ENCODE measurements around the gene MYO1F. TPM values are rescaled to one million over a fixed set of nuclear protein-coding genes. Genes with fewer than 3 reads are reported as not detected.
"Not testable (repeated sequence)": the region's sequence is repeated elsewhere in the genome, so short reads cannot be mapped to it uniquely, and the experiment has no call there.

MYO1F gene
- polyA plus RNA-seq (2012; ENCODE audit: missing spikeins): 13.2 TPM

DNA sequence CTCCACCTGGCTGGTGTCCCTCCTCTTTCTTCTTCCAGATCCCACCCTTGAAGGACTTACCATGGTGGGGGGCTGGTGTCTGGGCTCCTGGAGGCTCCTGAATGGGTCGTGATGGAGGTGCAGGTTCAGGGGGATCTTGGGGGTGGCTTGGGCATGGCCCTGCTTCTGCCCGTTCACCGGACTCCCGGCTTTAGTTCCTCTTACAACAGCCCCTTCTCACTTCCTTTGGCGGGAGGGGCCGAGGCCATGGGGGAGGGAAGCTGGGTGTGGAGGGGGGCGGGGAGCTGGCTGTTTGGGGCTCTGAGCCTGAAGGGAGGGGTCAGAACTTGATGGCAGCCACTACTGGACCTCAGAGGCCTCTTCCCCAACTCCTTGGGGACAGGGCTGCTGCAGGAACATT lies at the start of gene MYO1F:
TSS of gene MYO1F (minus strand) at position 196 of the 400 bp plus-strand sequence. CDS start at position 63, 133 bp downstream.
- no peak for TF ChIP-seq TAF1 (IDR thresholded peaks at IDR 0.05; ENCODE audit: borderline replicate concordance, low read depth, low read length)
- TF ChIP-seq POLR2AphosphoS5 (IDR thresholded peaks at IDR 0.05; ENCODE audit: low read depth, low read length): no peak
- no peak for TF ChIP-seq POLR2A (IDR thresholded peaks at IDR 0.05; ENCODE audit: low read depth, low read length)
- no peak for FAIRE-seq

DNA sequence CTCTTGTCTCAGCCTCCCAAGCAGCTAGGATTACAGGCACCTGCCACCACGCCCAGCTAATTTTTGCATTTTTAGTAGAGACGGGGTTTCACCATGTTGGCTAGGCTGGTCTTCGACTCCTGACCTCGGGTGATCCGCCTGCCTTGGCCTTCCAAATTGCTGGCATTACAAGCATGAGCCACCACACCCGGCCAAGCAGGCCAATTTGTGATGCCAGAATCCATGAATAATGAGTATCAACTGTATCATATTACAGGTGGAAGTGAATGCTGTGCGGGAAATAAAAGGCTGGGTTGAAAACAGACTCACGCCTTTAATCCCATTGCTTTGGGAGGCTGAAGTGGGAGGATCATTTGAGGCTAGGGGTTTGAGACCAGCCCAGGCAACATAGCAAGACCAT lies 49.6 kb upstream of the MYO1F start:
- FAIRE-seq: no peak
- no peak for DNase-seq (ENCODE audit: insufficient read length)
- TF ChIP-seq POLR2A (IDR thresholded peaks at IDR 0.05; ENCODE audit: low read depth, low read length) (no peak), POLR2AphosphoS5 (IDR thresholded peaks at IDR 0.05; ENCODE audit: low read depth, low read length) (no peak), TAF1 (IDR thresholded peaks at IDR 0.05; ENCODE audit: borderline replicate concordance, low read depth, low read length) (no peak)

More for the DNA sequence above, at the start of gene MYO1F:
- no peak for DNase-seq (ENCODE audit: insufficient read length)

DNA sequence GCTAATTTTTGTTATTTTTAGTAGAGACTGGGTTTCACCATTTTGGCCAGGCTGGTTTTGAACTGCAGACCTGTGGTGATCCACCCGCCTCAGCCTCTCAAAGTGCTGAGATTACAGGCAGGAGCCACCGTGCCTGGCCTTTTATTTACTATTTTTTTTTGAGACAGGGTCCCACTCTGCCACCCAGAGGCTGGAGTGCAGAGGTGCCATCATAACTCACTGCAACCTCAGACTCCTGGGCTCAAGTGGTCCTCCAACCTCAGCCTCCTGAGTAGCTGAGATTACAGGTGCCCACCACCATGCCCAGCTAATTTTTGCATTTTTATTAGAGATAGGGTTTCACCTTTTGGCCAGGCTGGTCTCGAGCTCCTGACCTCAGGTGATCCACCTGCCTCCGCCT lies 45.6 kb upstream of the MYO1F start:
- DNase-seq (ENCODE audit: insufficient read length); FAIRE-seq: not testable (repeated sequence)

DNA sequence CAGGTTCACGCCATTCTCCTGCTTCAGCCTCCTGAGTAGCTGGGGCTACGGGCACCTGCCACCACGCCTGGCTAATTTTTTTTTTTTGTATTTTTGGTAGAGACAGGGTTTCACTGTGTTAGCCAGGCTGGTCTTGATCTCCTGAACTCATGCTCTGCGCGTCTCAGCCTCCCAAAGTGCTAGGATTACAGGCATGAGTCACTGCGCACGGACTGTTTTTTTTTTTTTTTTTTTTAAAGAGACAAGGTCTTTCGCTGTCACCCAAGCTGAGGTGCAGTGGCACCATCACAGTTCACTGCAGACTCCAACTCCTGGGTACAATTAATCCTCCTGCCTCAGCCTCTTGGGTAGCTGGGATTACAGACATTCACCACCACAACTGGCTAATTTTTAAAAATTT lies 41.5 kb upstream of the MYO1F start:
- DNase-seq (ENCODE audit: insufficient read length) (no peak), FAIRE-seq (no peak)
- no peak for TF ChIP-seq POLR2A (IDR thresholded peaks at IDR 0.05; ENCODE audit: low read depth, low read length)
- TF ChIP-seq POLR2AphosphoS5 (IDR thresholded peaks at IDR 0.05; ENCODE audit: low read depth, low read length): no peak
- TF ChIP-seq TAF1 (IDR thresholded peaks at IDR 0.05; ENCODE audit: borderline replicate concordance, low read depth, low read length): no peak

DNA sequence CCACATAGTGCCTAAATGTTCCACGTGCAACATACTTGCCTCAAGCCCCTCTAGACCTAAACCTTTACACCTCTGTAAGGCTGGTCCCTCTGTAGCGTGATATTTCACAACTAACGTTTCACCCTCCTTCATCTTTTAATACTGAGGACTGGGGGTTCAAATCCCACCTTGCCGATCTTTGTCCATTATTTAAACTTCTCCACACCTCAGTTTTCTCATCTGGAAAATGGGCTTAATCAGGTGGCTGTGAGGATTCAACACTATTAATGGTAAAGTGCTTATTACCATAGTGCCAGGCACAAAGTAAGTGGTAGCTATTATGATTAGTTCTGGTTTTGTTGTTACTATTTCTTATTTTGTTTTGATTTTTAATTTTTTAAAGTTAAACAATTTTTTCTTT lies 40.7 kb upstream of the MYO1F start:
- DNase-seq (ENCODE audit: insufficient read length): no peak
- TF ChIP-seq POLR2A (IDR thresholded peaks at IDR 0.05; ENCODE audit: low read depth, low read length) (no peak), TAF1 (IDR thresholded peaks at IDR 0.05; ENCODE audit: borderline replicate concordance, low read depth, low read length) (no peak), POLR2AphosphoS5 (IDR thresholded peaks at IDR 0.05; ENCODE audit: low read depth, low read length) (no peak)
- FAIRE-seq: no peak

DNA sequence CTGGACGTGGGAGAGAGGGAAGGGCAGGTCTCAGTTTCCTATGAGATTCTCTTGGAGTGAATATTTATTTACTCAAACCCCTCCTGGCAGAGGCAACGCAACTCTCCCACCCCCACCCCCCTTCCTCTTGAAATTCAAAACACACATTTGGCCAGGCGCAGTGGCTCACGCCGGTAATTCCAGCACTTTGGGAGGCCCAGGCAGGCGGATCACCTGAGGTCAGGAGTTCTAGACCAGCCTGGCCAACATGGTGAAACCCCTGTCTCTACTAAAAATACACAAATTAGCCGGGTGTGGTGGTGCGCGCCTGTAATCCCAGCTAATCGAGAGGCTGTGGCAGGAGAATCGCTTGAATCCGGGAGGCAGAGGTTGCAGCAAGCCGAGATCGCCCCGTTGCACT lies 40.1 kb upstream of the MYO1F start:
- DNase-seq (ENCODE audit: insufficient read length); FAIRE-seq: not testable (repeated sequence)

DNA sequence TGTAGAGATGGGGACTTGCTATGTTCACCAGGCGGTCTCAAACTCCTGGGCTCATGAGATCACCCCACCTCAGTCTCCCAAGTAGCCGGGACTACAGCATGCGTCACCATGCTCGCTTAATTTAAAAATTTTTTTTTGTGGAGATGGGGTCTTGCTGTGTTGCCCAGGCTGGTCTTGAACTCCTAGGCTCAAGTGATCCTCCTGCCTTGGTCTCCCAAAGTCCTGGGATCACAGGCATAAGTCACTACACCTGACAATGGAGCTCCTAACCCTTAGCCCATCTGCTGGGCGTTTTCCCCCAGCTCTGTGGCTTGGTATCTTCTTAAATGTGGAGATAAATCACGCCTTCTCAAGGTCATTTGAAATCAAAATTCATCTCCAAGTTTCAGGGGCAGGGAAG lies 39.6 kb upstream of the MYO1F start:
- FAIRE-seq (no peak), DNase-seq (ENCODE audit: insufficient read length) (no peak)
- TF ChIP-seq TAF1 (IDR thresholded peaks at IDR 0.05; ENCODE audit: borderline replicate concordance, low read depth, low read length) (no peak), POLR2AphosphoS5 (IDR thresholded peaks at IDR 0.05; ENCODE audit: low read depth, low read length) (no peak), POLR2A (IDR thresholded peaks at IDR 0.05; ENCODE audit: low read depth, low read length) (no peak)

DNA sequence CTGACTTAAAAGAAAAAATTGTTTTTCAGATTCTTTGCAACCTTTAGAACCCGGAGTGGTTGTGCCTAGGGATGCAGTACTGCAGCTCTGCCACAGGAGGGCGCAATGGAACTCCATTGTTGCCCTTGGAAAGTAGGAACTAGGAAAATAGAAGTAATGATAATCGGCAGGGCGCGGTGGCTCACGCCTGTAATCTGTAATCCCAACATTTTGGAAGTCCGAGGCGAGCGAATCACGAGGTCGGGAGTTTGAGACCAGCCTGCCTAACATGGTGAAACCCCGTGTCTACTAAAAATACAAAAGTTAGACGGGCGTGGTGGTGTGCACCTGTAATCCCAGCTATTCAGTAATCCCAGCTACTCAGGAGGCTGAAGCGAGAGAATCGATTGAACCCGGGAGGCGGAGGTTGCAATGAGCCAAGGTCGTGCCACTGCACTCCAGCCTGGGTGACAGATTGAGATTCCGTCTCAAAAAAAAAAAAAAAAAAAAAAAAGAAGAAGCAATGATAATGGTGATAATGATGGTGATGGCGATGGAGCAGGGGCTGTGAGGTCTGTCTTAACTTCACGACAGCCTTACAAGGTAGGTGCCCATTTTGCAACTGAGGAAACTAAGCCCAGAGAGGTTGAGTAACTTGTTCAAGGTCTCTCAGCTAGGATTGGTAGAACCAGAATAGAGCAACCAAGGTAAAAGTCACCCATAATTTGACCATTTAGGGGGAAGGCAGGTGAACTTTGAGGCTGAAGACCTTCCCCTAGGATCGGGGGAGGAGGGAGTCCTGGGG lies 38.8 kb upstream of the MYO1F start:
- FAIRE-seq (no peak), DNase-seq (ENCODE audit: insufficient read length) (no peak)
- TF ChIP-seq TAF1 (IDR thresholded peaks at IDR 0.05; ENCODE audit: borderline replicate concordance, low read depth, low read length) (no peak), POLR2A (IDR thresholded peaks at IDR 0.05; ENCODE audit: low read depth, low read length) (no peak), POLR2AphosphoS5 (IDR thresholded peaks at IDR 0.05; ENCODE audit: low read depth, low read length) (no peak)

DNA sequence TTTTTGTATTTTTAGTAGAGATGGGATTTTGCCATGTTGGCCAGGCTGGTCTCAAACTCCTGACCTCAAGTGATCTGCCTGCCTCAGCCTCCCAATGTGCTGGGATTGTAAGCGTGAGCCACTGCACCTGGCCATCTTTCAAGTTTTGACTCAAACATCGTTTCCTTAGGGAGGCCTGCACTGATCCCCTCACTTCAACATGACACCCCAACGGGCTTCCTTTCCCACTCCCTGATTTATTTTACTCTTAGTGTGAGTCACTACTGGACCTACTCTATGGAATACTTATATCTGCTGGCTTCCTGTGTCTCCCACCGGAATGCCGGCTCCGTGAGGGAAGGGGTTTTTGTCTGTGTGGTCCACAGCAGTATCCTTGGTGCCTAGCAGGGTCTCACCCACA lies 37.8 kb upstream of the MYO1F start:
- no peak for DNase-seq (ENCODE audit: insufficient read length)
- no peak for FAIRE-seq
- TF ChIP-seq POLR2A (IDR thresholded peaks at IDR 0.05; ENCODE audit: low read depth, low read length) (no peak), POLR2AphosphoS5 (IDR thresholded peaks at IDR 0.05; ENCODE audit: low read depth, low read length) (no peak), TAF1 (IDR thresholded peaks at IDR 0.05; ENCODE audit: borderline replicate concordance, low read depth, low read length) (no peak)

DNA sequence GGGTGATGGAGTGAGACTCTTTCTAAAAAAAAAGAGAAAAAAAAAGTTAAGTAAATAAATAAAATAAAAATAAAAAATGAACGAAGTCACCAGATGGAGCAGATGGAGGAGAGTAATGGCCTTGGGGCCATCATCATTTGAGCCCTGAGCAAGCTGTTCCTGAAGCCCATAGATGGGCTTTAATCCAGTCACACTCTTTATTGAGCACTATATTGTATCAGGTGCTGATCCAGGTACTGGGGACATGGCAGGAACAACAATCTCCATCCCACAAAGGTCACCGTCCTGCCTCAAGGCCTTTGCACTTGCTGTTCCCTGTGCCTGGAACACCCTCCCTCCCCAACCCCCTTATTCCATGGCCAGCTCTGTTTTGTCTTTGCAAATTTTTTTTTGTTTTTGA lies 37.2 kb upstream of the MYO1F start:
- FAIRE-seq: no peak
- TF ChIP-seq TAF1 (IDR thresholded peaks at IDR 0.05; ENCODE audit: borderline replicate concordance, low read depth, low read length) (no peak), POLR2A (IDR thresholded peaks at IDR 0.05; ENCODE audit: low read depth, low read length) (no peak), POLR2AphosphoS5 (IDR thresholded peaks at IDR 0.05; ENCODE audit: low read depth, low read length) (no peak)
- DNase-seq (ENCODE audit: insufficient read length): no peak

DNA sequence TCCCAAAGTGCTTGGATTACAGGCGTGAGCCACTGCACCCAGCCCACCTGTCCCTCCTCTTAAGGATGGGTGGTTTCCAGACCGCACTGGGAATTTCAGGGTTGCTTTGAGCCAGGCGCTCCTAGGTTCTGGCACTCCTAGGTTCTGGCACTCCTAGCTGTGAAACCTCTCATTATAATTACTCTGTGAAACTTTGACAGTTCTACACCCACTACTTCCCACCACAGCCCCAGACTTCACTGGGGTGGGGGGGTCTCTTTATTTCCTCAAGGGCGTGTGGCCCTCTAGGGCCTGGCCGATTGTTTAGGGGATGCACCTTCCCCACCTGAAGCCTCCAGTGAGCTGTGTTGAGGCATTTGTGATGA lies 35.5 kb upstream of the MYO1F start:
- TF ChIP-seq POLR2A (IDR thresholded peaks at IDR 0.05; ENCODE audit: low read depth, low read length) (no peak), POLR2AphosphoS5 (IDR thresholded peaks at IDR 0.05; ENCODE audit: low read depth, low read length) (no peak), TAF1 (IDR thresholded peaks at IDR 0.05; ENCODE audit: borderline replicate concordance, low read depth, low read length) (no peak)
- DNase-seq (ENCODE audit: insufficient read length) (no peak), FAIRE-seq (no peak)

DNA sequence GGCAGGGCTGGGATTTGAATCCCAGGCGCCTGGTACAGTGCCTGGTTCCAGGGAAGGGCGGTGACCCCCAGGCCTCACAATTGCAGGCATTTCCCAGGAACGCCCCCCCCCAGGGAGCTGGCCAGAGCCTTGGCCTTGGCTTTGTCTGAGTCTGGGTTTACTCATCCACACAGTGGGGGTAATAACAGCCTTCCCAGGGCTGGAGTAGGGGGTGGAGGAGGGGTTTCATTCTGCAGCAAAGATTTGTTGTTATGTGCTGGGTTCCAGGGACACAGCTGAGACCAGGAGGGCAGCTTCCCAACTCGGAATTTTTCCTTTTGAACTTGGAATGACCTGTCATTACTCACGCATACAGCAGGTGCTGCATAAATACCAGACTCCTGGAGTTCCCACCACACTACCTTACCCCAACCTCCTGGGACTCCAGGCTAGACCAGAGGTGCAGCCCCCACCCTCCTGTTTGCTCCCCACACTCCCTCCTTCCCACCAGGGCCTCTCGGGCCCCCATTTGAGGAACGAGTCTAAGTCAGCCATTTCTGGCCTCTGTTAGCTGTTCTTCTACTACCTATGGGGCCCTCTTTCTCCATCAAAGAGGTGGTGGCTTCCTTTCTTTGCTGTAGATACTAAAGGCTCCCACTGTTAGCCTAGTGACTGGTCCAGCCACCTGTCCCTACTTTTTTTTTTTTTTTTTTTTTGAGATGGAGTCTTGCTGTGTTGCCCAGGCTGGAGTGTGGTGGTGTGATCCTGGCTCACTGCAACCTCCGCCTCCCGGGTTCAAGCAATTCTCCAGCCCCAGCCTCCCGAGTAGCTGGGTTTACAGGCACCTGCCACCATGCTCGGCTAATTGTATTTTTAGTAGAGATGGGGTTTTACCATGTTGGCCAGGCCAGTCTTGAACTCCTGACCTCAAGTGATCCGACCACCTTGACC lies 34.9 kb upstream of the MYO1F start:
- TF ChIP-seq POLR2A (IDR thresholded peaks at IDR 0.05; ENCODE audit: low read depth, low read length) (no peak), TAF1 (IDR thresholded peaks at IDR 0.05; ENCODE audit: borderline replicate concordance, low read depth, low read length) (no peak), POLR2AphosphoS5 (IDR thresholded peaks at IDR 0.05; ENCODE audit: low read depth, low read length) (no peak)
- DNase-seq (ENCODE audit: insufficient read length) (no peak), FAIRE-seq (no peak)

Data from GM12892 (cell line).